ENCODE measurements around the gene OR6Y1.

- no peak for TF ChIP-seq CTCF (IDR thresholded peaks at IDR 0.05; ENCODE audit: insufficient read depth, low read depth, low read length)
- TF ChIP-seq EZH2 (IDR thresholded peaks at IDR 0.05; ENCODE audit: insufficient read depth, low read length): no peak
Observed at GRCh38 chr1:158572226-158572625, 18.0 kb upstream of the OR6Y1 start.
